NCI-H345 treated with DMSO at 0.1 percent for 48 hours (cell line): Measurements from ENCODE around the gene FANCC.

ENCODE experiments used
- DNase-seq: peaks from one replicate; lab custom pipeline; 2025; ENCODE audit not compliant: unreplicated experiment; lab: John Stamatoyannopoulos, UW

Gene FANCC

DNA sequence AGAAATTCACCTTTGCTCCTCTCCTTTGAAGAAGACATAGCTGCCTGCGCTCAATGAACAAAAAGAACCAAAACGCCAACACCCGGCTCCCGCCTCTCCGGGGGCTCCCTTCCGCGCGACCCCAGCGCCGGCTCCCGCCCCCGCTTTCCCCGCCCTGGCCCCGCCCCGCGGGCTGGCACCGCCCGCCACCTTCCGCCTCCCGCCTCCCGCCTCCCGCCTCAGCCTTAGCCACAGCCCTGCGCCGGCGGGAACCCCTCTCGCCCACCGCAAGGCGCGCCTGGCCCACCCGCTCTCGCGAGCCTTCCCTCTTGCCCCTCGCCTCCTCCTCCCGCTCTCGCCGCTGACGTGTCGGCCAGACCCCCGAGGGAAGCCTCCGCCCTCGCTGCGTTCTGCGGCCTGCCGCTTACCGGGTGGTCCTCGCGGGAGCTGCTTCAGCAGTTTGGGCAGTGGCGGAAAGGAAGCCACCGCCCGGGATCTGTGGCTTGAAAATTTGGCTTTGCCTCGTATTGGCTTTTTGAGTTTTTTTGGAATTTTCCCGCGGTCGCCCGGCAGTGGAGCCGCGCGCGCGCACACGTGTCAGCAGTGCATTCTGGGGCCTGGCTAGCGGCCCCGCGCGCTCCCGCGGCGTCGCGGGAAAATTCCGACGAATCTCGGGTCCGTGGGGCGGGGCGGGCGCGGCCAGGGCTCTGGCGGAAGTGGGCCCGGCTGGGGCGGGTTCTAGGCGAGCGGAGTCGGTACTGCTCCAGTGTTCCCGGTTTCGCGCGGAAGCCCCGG lies at the start of gene FANCC:
TSS of gene FANCC (minus strand) at position 591 of the 774 bp plus-strand sequence. CDS start 68,418 bp downstream, outside the sequence.
- peak; percentile 69 for DNase-seq

- no peak for DNase-seq
Measured at GRCh38 chr9:95366731-95367325, 49.3 kb upstream of the FANCC start.

DNA sequence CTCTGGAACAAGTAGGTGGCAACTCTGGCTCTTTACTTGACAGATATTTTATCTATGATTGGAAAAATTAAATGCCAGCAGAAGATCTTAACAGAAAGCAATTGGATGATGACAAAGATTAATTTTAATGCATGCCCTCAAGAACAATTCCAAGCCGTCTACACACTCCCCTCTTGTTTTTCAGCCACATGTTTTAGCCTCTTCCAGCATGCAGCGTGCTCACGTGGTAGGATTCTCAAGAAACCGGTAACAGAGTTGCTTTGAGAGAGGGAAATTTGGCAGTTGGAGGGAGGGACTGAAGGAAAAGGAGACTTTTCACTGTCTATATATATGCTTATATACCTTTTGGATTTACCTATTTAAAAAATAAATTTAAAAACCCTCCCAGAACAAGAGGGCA lies 48.3 kb upstream of the FANCC start:
- DNase-seq, result no peak

GRCh38 chr9:95363051-95363841 lies 45.7 kb upstream of the FANCC start:
- no peak for DNase-seq

DNA sequence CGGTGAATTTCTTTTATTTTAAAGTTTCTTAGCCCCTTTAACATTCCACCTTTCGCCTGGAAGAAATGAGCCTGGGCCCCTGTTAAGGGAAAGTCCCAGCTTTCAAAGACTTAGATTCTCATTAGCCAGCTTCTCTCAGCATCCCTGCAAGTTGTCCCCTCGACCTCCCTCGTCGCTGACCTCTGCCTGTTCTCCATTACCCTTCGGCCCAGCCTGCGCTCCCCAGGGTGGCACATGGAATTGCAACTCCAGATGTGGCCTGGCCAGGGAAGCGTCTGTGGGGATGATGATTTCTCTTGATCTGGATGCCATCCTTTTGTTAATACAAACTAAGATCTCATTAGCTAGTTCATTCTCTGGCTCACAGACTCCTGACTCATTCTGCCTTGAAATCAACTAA lies 43.4 kb upstream of the FANCC start:
- DNase-seq, result no peak

- no peak for DNase-seq
Measured at GRCh38 chr9:95357316-95357715, 39.8 kb upstream of the FANCC start.

- DNase-seq, result no peak
Measured at GRCh38 chr9:95355500-95355899, 38.0 kb upstream of the FANCC start.

- DNase-seq, result no peak
Measured at GRCh38 chr9:95351051-95351450, 33.5 kb upstream of the FANCC start.

- DNase-seq, result no peak
Measured at GRCh38 chr9:95350266-95350665, 32.8 kb upstream of the FANCC start.

- DNase-seq, result no peak
Measured at GRCh38 chr9:95349091-95350038, 31.9 kb upstream of the FANCC start.

GRCh38 chr9:95346021-95346420 lies 28.5 kb upstream of the FANCC start:
- DNase-seq, result no peak

GRCh38 chr9:95344735-95345325 lies 27.3 kb upstream of the FANCC start:
- DNase-seq, result no peak

- DNase-seq, result no peak
Measured at GRCh38 chr9:95343725-95344287, 26.3 kb upstream of the FANCC start.

DNA sequence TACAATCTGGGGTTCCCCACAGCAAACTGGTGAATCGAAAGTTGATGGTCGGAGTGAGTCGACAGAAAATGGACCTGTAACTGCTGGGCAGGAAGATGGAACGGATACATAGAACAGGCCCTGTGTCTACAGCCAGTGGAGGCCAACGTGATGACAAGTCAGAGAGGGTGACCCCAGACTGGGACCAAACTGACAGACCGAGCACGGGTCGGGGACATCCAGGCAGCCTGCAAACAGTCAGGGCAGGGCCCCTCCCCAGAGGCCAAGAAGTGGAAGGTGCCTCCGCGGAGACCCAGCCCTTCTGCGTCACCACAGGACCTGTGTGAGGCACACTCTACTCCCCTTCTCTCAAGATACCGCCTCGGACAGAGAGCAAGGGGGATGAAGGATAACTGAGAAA lies 25.1 kb upstream of the FANCC start:
- DNase-seq, result no peak

DNA sequence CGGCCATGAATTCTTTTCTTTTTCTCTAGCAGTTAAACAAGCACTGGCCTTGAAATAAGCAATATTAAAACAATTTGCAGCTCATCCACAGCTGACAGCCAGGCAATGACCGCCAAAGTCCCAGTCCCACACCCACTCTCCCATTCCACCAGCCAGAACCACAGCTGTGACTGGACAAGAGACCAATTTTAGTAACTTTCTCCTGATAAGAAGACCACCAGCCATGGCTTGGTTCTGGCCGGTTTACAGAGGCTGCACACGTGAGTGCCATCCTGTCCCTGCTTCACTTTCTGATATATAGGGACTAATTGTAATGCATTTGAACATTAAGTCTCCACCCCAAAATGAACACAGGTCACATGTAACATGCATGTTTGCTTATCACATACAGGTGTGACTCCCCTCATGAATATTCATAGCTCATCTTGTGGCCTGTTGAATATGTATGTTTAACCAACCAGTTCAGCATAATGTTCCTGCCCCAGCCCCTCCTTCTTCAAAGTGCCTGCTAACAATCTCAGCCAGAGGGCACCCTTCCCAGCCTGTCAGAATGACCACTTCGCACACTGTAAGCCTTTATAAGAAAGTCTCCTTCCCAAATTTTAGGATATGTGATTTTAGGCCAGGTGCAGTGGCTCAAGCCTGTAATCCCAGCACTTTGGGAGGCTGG lies 23.9 kb upstream of the FANCC start:
- DNase-seq, result no peak

- DNase-seq, result no peak
Measured at GRCh38 chr9:95338243-95338642, 20.7 kb upstream of the FANCC start.

- no peak for DNase-seq
Measured at GRCh38 chr9:95336281-95336680, 18.8 kb upstream of the FANCC start.

DNA sequence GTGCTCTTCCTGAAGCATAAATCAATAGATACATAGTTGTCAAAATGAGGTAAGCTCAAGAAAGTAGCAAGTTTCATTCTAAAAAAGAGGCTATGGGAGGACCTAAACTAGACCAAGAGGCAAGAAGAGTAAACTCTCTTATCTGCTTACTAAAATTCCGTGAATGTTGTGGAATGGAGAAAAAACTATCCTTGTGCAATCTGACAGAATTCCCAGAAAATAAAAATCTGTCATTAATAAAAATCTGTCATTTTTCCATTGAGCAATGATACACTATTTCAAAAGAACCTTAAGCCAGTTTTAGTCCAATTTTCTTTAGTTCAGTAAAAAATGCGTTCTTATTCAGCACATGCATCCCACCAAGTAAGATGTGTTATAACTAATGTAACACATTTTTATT lies 15.9 kb upstream of the FANCC start:
- DNase-seq, result no peak

DNA sequence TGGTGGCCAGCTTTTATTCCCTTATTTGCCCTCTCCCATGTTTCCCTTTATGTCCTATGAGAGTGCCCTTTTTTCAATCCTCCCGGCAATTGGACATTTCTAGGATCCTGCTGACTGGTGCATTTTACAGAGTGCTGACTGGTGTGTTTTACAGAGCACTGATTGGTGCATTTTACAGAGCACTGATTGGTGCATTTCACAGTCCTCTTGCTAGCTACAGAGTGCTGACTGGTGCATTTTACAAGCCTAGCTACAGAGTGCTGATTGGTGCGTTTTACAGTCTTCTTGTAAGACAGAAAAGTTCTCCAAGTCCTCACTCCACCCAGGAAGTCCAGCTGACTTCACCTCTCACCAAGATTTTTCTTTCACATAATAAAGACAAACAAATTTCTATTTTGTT lies 15.4 kb upstream of the FANCC start:
- DNase-seq, result no peak
